Inflammatory macrophage treated with lipopolysaccharide for 1 hour (primary cell): ENCODE data around the gene CTNND2.
"Not testable (repeated sequence)": the region's sequence is repeated elsewhere in the genome, so short reads cannot be mapped to it uniquely, and the experiment has no call there.

ENCODE experiments used
- DNase-seq, 2 donors: peaks; one replicate each; pipeline ENCODE4 v3.0.0-alpha.2; 2020 to 2022

Gene CTNND2

DNA sequence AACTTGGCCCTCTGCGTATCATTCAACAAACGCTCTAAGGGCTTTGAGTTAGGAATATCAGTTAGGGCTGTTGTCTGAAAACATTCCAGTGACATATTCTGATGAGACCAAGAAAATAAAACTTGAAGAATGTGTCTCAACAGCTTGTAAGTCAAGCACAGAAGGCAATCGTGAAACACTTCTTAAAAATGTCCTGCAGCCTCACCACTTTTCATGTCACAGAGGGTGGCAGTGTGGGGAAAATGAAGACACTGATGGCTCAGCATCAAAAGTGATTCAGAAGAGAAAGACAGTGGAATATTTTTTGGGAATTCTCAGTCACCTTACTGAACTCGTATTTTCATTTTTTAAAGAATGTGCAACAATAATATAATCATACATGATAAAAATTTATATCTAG, 247.3 kb downstream of the CTNND2 start:
- DNase-seq = no peak

- DNase-seq = no peak
Observed at GRCh38 chr5:11655681-11656080, 248.6 kb downstream of the CTNND2 start.

DNA sequence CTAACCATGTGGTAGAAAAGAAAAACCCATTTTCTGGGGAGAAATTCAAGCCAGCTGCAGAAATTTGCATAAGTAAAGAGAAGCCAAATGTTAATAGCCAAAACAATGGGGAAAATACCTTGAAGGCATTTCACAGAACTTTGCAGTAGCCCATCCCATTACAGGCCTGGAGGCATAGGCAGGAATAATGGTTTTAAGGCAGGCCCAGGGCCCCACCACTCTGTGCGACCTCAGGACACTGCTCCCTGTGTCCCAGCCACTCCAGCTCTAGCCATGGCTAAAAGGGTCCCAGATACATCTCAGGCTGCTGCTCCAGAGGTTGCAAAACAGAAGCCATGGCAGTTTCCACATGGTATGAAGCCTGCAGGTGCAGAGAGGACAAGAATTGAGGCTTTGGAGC, 253.3 kb downstream of the CTNND2 start:
- no peak for DNase-seq

DNA sequence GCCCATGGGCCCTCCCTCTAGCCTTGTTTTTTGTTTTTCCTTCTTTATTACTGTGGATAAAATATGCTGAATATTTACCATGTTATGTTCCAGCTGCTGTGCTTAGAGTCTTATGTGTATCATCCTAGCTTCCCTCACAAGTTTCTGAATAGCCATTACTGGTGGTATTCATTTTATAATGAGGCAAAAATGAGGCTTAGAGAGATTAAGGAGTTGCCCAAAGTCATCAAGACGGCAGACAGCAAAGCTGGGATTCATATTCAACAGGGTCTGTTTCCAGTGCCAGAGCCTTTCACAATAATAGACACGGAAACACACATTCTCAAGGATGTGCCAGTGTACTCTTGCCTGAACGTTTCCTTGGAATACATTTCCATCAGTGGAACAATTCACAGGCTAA, 258.1 kb downstream of the CTNND2 start:
- no peak for DNase-seq

GRCh38 chr5:11642438-11642837, 261.8 kb downstream of the CTNND2 start:
- no peak for DNase-seq

DNA sequence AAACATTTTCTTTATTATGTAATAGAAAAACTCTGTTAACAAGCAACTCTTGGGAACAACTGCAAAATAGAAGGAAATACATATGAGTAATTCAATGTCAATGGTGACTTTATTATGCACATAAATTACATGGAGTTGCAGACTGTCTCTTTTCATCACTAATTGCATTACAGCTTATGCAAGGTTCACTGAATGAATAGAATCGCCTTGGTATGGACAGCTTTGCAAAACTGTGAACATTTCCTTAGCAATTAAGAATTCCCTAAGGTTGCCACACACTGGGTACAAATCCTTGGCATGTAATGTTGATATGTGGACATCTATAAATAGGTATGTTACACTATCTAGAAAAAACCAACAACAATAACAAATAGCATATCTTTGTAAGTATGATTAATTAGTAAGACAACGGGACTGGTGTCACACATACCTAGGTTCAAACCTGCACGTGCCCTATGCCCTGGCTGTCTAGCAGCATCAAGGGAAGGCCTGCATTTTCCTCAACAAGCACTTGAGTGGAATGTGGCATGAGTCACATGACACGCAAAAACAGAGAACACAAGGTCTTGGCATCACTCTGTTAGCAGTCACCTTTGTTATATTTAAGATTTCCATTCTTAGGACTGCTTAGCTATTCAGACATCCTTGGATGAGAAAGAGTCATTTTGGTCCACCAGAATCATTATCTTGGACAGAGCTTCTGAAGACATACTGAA, 263.9 kb downstream of the CTNND2 start:
- DNase-seq = no peak

DNA sequence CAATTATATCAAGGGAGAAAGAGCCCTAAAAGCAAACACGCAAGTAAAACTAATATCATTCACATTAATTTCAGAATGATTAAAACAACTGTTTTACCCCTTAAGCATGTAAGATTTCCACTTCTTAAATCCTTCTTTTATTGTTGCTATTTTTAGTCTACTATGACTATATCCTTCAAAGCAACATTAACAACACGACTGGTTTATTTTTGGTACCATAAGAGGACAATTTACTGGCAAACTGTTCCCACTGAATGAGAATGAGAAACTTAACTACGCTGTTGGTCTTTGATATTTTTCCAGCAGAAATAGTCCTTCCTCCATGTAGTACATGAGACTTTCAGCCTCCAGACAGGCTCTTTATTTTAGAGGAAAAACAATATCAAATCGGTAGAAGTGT, 281.5 kb downstream of the CTNND2 start:
- no peak for DNase-seq

DNA sequence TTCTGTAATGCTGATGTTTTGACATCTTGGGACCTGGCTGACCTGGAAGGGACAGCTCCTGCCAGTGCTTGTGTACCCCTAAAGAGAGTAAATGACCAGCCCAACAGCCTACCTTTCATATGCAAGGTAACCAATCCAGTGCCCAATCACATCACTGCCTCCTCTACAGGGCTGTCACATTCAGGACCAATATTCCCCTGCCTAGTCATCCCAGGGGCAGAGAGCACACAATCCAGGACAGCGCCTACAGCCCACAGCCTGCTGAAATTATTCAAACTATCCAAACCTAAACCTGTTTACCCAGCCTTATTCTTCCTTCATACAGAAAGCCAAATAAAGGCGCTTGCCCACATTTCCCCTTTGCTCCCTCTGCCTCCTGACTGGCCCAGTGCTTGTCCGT, 284.1 kb downstream of the CTNND2 start:
- no peak for DNase-seq

GRCh38 chr5:11619339-11620024, 284.8 kb downstream of the CTNND2 start:
- no peak for DNase-seq

GRCh38 chr5:11617080-11617479, 287.2 kb downstream of the CTNND2 start:
- DNase-seq = no peak

GRCh38 chr5:11616624-11617023, 287.6 kb downstream of the CTNND2 start:
- DNase-seq = not testable (repeated sequence)

GRCh38 chr5:11611011-11611410, 293.2 kb downstream of the CTNND2 start:
- DNase-seq = no peak

DNA sequence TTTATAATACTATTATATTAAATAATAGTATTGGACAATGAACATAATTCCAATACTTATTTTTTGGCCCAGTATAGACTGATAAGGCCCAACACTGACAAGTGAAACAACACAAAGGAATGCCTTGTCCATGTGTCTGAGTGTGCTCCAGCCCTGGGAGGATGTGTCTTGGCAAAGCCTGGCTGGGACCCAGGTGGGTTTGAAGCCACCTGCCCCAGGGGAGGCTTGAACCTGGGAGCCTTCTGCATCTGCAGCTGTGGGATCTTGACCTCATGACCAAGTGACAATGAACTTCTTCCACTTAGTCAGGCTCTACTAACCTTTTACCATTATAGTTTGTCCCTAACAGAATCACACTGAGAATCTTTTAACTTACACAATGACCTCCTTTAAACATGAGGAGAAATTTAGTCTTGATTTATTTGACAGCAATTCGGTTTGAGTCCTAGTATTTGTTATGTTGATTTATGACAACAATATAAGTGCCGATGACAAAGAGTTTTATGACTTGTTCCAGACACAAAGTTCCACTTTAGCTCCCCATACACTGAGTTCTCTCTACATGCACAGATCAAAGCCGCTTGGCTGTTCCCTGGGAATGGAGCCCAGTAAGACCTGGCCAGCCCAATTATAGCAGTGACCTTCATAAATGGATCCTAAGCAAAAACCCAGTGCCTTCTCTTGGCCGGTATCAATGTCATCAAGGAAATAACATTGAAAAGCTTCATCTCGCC, 294.5 kb downstream of the CTNND2 start:
- no peak for DNase-seq

DNA sequence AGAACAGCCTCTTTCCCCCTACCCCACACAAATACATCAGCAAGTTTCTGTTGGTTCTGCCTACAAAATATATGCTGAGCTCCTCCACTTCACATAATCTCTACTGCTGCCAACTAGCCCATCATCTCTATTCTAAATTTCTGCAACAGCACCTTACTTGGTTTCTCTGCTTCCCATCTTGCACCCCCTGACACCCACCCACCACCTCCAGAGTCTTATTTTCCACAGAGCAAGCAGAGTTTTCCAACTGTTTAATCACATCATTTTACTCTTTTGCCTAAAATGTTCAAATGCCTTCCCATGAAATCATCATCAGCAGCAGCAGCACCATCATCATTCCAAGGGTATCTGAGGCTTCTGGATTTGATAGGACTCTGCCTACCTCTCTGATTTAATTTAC, 295.7 kb downstream of the CTNND2 start:
- no peak for DNase-seq

DNA sequence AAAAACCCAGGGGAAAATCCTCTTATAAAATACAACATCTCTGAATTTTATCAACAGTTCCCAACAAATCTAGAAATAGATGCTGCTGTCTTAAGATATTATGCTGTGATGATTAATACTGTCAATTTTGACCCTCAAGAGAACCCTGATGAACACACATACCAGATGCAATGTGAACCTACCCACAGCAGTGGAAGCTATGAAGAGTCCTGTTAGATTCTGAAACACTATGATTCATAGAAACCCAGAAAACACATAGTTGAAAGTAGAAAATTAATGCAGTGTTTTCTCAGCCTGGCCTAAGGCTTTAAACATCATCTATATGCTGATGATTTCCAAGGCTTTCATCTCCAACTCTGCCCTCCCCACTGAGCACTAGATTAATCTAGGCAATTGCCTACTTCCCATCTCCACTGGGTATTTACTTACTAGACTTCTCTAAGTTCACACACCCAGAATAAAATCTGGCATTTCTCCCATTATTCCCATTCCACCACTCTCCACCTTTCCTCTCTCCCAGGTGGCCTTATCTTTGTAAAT, 296.2 kb downstream of the CTNND2 start:
- DNase-seq = no peak

DNA sequence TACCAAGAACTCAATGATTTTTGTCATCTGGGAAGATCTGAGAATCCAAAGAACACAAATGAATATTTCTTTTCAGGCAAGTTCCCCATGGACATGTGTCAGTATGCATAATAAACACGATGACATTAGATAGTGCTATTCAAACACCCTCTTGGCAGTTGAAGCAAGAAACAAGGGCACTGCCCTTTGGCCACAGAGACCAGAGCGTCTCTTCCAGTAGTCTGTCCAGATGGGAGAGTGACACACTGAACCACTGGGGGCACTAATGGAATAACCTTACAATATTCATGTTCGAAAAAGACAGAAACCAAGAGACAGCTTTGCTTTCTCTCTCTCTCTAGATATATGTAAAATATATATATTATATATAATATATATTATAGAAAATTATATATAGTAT, 301.9 kb downstream of the CTNND2 start:
- DNase-seq = no peak

GRCh38 chr5:11599499-11599898, 304.7 kb downstream of the CTNND2 start:
- no peak for DNase-seq

- no peak for DNase-seq
Observed at GRCh38 chr5:11596657-11597071, 307.6 kb downstream of the CTNND2 start.

DNA sequence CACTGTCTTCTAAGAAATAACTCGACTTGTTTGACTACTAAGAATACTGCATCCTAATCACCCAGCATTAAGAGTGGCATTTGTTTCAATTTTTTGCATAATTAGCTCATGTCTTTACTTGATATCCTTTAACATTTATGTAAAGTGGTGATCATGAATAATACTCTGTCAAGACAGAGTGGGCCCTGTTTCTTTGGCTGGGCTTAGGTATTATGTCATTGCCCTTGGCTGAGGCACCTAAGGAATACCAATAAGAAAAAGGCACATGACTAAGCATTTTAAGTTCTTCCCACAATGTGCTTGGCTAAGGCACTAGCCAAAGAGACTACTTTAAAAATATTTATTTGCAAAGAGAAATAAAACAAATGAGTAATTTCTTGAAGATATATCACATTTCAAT, 308.1 kb downstream of the CTNND2 start:
- DNase-seq = no peak

- no peak for DNase-seq
Observed at GRCh38 chr5:11595045-11595444, 309.2 kb downstream of the CTNND2 start.

DNA sequence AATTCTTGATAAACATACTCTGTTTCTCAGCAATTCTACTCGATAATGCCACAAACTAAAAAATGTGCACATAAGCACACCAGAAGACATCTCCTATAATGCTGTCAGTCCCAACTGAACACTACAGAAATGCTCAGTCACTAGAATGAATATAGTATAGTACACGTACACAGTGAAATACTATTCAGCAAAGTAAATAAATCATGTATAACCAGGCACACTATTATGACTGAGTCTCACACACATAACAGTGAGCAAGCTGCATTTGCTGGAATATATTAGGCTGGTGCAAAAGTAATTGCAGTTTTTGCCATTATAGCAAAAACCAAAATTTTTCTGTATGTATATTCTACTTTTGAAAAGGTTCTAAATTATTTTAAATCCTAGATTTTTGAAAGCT, 310.2 kb downstream of the CTNND2 start:
- DNase-seq = no peak

GRCh38 chr5:11590475-11590874, 313.8 kb downstream of the CTNND2 start:
- no peak for DNase-seq

GRCh38 chr5:11588803-11589202, 315.4 kb downstream of the CTNND2 start:
- no peak for DNase-seq

- no peak for DNase-seq
Observed at GRCh38 chr5:11584017-11584416, 320.2 kb downstream of the CTNND2 start.
